AG10803 (cell line): ENCODE measurements around the gene LIX1L.
A peak's percentile ranks its signal among the peaks of the same experiment; 100 is the strongest.

Experiments
- DNase-seq: peaks from one replicate; pipeline ENCODE4 v3.0.0; 2010; ENCODE audit warnings: low read depth
- H3K4me3 ChIP-seq: 2 replicates; pipeline ENCODE4 v1.5.1; 2011; ENCODE audit warnings: mild to moderate bottlenecking, low read length, control low read depth
- CTCF ChIP-seq: conservative IDR thresholded peaks from 2 replicates; pipeline ENCODE4 v1.5.1; 2011; ENCODE audit warnings: mild to moderate bottlenecking, low read length, control low read depth, inconsistent platforms

The LIX1L gene

GRCh38 chr1:145991735-145992412 lies 34.1 kb upstream of the LIX1L start:
- TF ChIP-seq CTCF, result no peak
- H3K4me3 ChIP-seq, result no peak overlapping the region
- DNase-seq, result no peak

GRCh38 chr1:145990249-145990855 lies 32.5 kb upstream of the LIX1L start:
- H3K4me3 ChIP-seq, result no peak overlapping the region
- no peak for TF ChIP-seq CTCF
- no peak for DNase-seq

GRCh38 chr1:145988773-145989172 lies 31.0 kb upstream of the LIX1L start:
- DNase-seq, result no peak
- no peak for TF ChIP-seq CTCF
- no peak overlapping the region for H3K4me3 ChIP-seq

- no peak for DNase-seq
- H3K4me3 ChIP-seq, result no peak overlapping the region
- TF ChIP-seq CTCF, result no peak
These were observed 30.1 kb upstream of the LIX1L start for GRCh38 chr1:145987926-145988325.

GRCh38 chr1:145986551-145986950 lies 28.7 kb upstream of the LIX1L start:
- H3K4me3 ChIP-seq, result no peak overlapping the region
- TF ChIP-seq CTCF, result no peak
- DNase-seq, result no peak

- TF ChIP-seq CTCF, result no peak
- DNase-seq, result peak; percentile 83
- no peak overlapping the region for H3K4me3 ChIP-seq
These were observed 28.0 kb upstream of the LIX1L start for GRCh38 chr1:145985502-145986439.
